Neural progenitor cell (in vitro differentiated cells): ENCODE results near the gene SPRED1. TPM values are rescaled to one million over a fixed set of nuclear protein-coding genes. Genes with fewer than 3 reads are reported as not detected.

Experiments used
- DNase-seq: peaks from one replicate; pipeline ENCODE4 v3.0.0-alpha.2; 2016; ENCODE audit warnings: low spot score
- H2AFZ ChIP-seq: fragments of 200-600 bp; sonication (generic); replicated peaks from 2 replicates; pipeline ENCODE4 v1.6.1; 2016; ENCODE audit warnings: antibody characterized with exemption
- H3F3A ChIP-seq: fragments of 200-600 bp; sonication (generic); 2 replicates; pipeline ENCODE4 v1.6.1; 2016; ENCODE audit warnings: antibody characterized with exemption, low read depth
- H3K27ac ChIP-seq: fragments of 200-600 bp; sonication (generic); 2 replicates; pipeline ENCODE4 v1.5.1; 2016; ENCODE audit warnings: mild to moderate bottlenecking
- H3K27me3 ChIP-seq: fragments of 200-600 bp; sonication (generic); 2 replicates; pipeline ENCODE4 v1.6.1; 2016; ENCODE audit warnings: mild to moderate bottlenecking, moderate library complexity
- H3K36me3 ChIP-seq: fragments of 200-600 bp; sonication (generic); 2 replicates; pipeline ENCODE4 v1.5.1; 2016
- H3K4me1 ChIP-seq: fragments of 200-600 bp; sonication (generic); 2 replicates; pipeline ENCODE4 v1.6.1; 2016; ENCODE audit warnings: mixed run types
- H3K4me2 ChIP-seq: fragments of 200-600 bp; sonication (generic); 2 replicates; pipeline ENCODE4 v1.6.1; 2016
- H3K4me3 ChIP-seq: fragments of 200-600 bp; sonication (generic); 2 replicates; pipeline ENCODE4 v1.5.1; 2016
- H3K79me2 ChIP-seq: fragments of 200-600 bp; sonication (generic); 2 replicates; pipeline ENCODE4 v1.6.1; 2016; ENCODE audit warnings: low read depth
- H3K9ac ChIP-seq: fragments of 200-600 bp; sonication (generic); 2 replicates; pipeline ENCODE4 v1.6.1; 2016
- H3K9me3 ChIP-seq: fragments of 200-600 bp; sonication (generic); 2 replicates; pipeline ENCODE4 v1.5.1; 2016; ENCODE audit warnings: low read depth
- H4K20me1 ChIP-seq: fragments of 200-600 bp; sonication (generic); 2 replicates; pipeline ENCODE4 v1.6.1; 2016; ENCODE audit warnings: low read depth
- H3K27ac Mint-ChIP-seq: 3 replicates; pipeline ENCODE4 v1.8.0; 2021; ENCODE audit warnings: mixed read lengths
- H3K27me3 Mint-ChIP-seq: 2 replicates; pipeline ENCODE4 v1.8.0; 2022; ENCODE audit warnings: low read depth, mild to moderate bottlenecking, inconsistent platforms, moderate library complexity, mixed read lengths; ENCODE audit not compliant: insufficient read depth
- H3K36me3 Mint-ChIP-seq: 3 replicates; pipeline ENCODE4 v1.8.0; 2021; ENCODE audit warnings: mixed read lengths
- H3K4me1 Mint-ChIP-seq: 3 replicates; pipeline ENCODE4 v1.8.0; 2021; ENCODE audit warnings: mixed read lengths
- H3K4me3 Mint-ChIP-seq: 3 replicates; pipeline ENCODE4 v1.8.0; 2021; ENCODE audit warnings: mild to moderate bottlenecking, moderate library complexity, mixed read lengths
- H3K9me3 Mint-ChIP-seq: 3 replicates; pipeline ENCODE4 v1.8.0; 2020; ENCODE audit warnings: mixed read lengths
- CTCF ChIP-seq: fragments of 200-600 bp; sonication (generic); IDR thresholded peaks from 2 replicates; pipeline ENCODE4 v1.5.1; 2017; ENCODE audit warnings: antibody characterized with exemption, mild to moderate bottlenecking
- EZH2 ChIP-seq: fragments of 200-600 bp; sonication (generic); IDR thresholded peaks from 2 replicates; pipeline ENCODE4 v1.6.1; 2017; ENCODE audit warnings: antibody characterized with exemption, mild to moderate bottlenecking, moderate library complexity
- EZH2phosphoT487 ChIP-seq: fragments of 200-600 bp; sonication (generic); IDR thresholded peaks from 2 replicates; pipeline ENCODE4 v1.6.1; 2017; ENCODE audit warnings: antibody characterized with exemption
- total RNA-seq: library from RNA; depleted of rRNA; stranded (reverse); fragments of >200 nt; gene quantifications from 2 replicates; pipeline ENCODE4 v1.2.3, GENCODE V29; 2015; ENCODE audit warnings: low replicate concordance

Gene SPRED1
- total RNA-seq, 1 donor from 2014 or later: 49.3 TPM

DNA sequence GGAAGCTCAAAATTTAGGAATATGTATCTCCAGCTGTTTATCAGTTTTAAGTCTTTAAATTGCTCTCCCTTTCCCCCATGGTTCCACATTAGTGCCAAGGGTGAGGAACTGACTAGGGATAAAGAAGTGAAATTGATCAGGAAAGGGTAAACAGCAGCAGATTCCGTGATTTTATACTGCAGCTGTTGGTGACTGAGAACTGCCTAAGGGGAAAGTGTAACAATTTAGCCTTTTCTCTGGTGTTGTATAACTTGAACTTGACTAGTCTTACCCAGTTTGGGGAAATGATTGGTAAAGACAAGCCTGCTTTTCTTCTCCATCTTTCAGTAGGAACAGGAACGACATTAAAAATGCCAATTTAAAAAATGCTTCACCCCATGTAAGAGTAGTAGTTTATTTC lies 5.0 kb downstream of the SPRED1 start:
- H2AFZ ChIP-seq: no peak overlapping the region
- peak overlapping the region; percentile 93 for H3K4me2 ChIP-seq
- H3K27ac ChIP-seq: no peak overlapping the region
- Mint-ChIP-seq H3K9me3 (peaks cover 7% of the 10 kb centered on the region), H3K4me3 (peak overlapping the region; percentile 55), H3K36me3 (peaks cover 22% of the 10 kb centered on the region), H3K27me3 (no peaks in the 10 kb centered on the region), H3K27ac (no peak overlapping the region), H3K4me1 (peaks cover 32% of the 10 kb centered on the region)
- no peaks in the 10 kb centered on the region for H3K27me3 ChIP-seq
- no peak for DNase-seq
- H3K4me3 ChIP-seq: no peak overlapping the region
- no peak for TF ChIP-seq EZH2
- no peak for TF ChIP-seq EZH2phosphoT487
- TF ChIP-seq CTCF: no peak
- no peak overlapping the region for H3K9ac ChIP-seq
- H4K20me1 ChIP-seq: peaks cover 99% of the 10 kb centered on the region
- H3K9me3 ChIP-seq: no peaks in the 10 kb centered on the region
- peaks cover 34% of the 10 kb centered on the region for H3K4me1 ChIP-seq
- H3K79me2 ChIP-seq: peaks cover 100% of the 10 kb centered on the region
- no peaks in the 10 kb centered on the region for H3K36me3 ChIP-seq
- H3F3A ChIP-seq: peaks cover 8% of the 10 kb centered on the region

- H3K9ac ChIP-seq: no peak overlapping the region
- H3F3A ChIP-seq: no peaks in the 10 kb centered on the region
- Mint-ChIP-seq H3K4me1 (peaks cover 32% of the 10 kb centered on the region), H3K27ac (no peak overlapping the region), H3K36me3 (peaks cover 19% of the 10 kb centered on the region), H3K27me3 (no peaks in the 10 kb centered on the region), H3K9me3 (peaks cover 7% of the 10 kb centered on the region), H3K4me3 (no peak overlapping the region)
- H2AFZ ChIP-seq: no peak overlapping the region
- no peak overlapping the region for H3K27ac ChIP-seq
- no peaks in the 10 kb centered on the region for H3K9me3 ChIP-seq
- H3K27me3 ChIP-seq: no peaks in the 10 kb centered on the region
- TF ChIP-seq EZH2 (no peak), CTCF (no peak)
- H3K36me3 ChIP-seq: no peaks in the 10 kb centered on the region
- H3K4me3 ChIP-seq: no peak overlapping the region
- H3K79me2 ChIP-seq: peaks cover 100% of the 10 kb centered on the region
- no peak for DNase-seq
- no peak overlapping the region for H3K4me2 ChIP-seq
- peaks cover 41% of the 10 kb centered on the region for H3K4me1 ChIP-seq
- H4K20me1 ChIP-seq: peaks cover 100% of the 10 kb centered on the region
These were observed 6.5 kb downstream of the SPRED1 start for GRCh38 chr15:38259134-38259533.

GRCh38 chr15:38260077-38260476 lies 7.4 kb downstream of the SPRED1 start:
- no peak for TF ChIP-seq EZH2phosphoT487
- TF ChIP-seq EZH2: no peak
- peak; percentile 21 for TF ChIP-seq CTCF
- Histone ChIP-seq H3K4me3 (no peak overlapping the region), H3K9ac (no peak overlapping the region), H3K4me2 (no peak overlapping the region), H3K27me3 (no peaks in the 10 kb centered on the region), H3K27ac (no peak overlapping the region), H3K4me1 (peaks cover 36% of the 10 kb centered on the region), H3K36me3 (no peaks in the 10 kb centered on the region), H3F3A (no peaks in the 10 kb centered on the region), H3K9me3 (no peaks in the 10 kb centered on the region), H2AFZ (no peak overlapping the region), H4K20me1 (peaks cover 100% of the 10 kb centered on the region), H3K79me2 (peaks cover 100% of the 10 kb centered on the region)
- Mint-ChIP-seq H3K27ac (no peak overlapping the region), H3K9me3 (peaks cover 7% of the 10 kb centered on the region), H3K27me3 (no peaks in the 10 kb centered on the region), H3K36me3 (peaks cover 19% of the 10 kb centered on the region), H3K4me1 (peaks cover 23% of the 10 kb centered on the region), H3K4me3 (no peak overlapping the region)
- peak; percentile 29 for DNase-seq

DNA sequence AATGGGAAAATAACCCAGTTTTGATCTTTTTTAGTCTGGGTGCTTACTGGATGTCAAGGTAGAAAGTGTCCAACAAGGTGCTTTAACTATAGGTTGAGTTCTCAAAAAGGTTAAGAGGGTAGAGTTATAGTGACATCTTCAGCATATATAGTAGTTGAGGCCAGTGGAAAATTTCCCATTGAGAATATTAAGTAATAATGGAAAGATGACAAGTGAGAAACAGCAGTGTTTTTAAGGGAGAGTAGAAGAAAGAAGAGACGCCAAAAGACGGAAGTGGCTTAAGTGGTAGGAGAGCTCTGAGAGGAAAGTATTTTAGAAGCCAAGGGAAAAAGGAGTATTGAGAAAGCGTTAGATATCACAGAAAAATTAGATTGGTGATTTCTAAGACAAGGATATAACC lies 10.6 kb downstream of the SPRED1 start:
- no peak overlapping the region for H3K27ac ChIP-seq
- H3K27me3 ChIP-seq: no peaks in the 10 kb centered on the region
- peaks cover 22% of the 10 kb centered on the region for H3K36me3 Mint-ChIP-seq
- H3K79me2 ChIP-seq: peaks cover 100% of the 10 kb centered on the region
- H4K20me1 ChIP-seq: peaks cover 100% of the 10 kb centered on the region
- H3K4me3 Mint-ChIP-seq: no peak overlapping the region
- no peak for TF ChIP-seq EZH2phosphoT487
- TF ChIP-seq EZH2: no peak
- TF ChIP-seq CTCF: no peak
- no peaks in the 10 kb centered on the region for H3F3A ChIP-seq
- H3K4me1 Mint-ChIP-seq: no peaks in the 10 kb centered on the region
- no peaks in the 10 kb centered on the region for H3K36me3 ChIP-seq
- H3K27me3 Mint-ChIP-seq: no peaks in the 10 kb centered on the region
- no peak overlapping the region for H3K4me2 ChIP-seq
- no peak overlapping the region for H3K27ac Mint-ChIP-seq
- DNase-seq: no peak
- peaks cover 18% of the 10 kb centered on the region for H3K4me1 ChIP-seq
- peaks cover 7% of the 10 kb centered on the region for H3K9me3 Mint-ChIP-seq
- no peak overlapping the region for H3K4me3 ChIP-seq
- no peak overlapping the region for H2AFZ ChIP-seq
- no peaks in the 10 kb centered on the region for H3K9me3 ChIP-seq
- no peak overlapping the region for H3K9ac ChIP-seq
